ENCODE measurements around the gene RPAP3.

The RPAP3 gene

GRCh38 chr12:47751561-47751960, 45.7 kb upstream of the RPAP3 start:
- no peak for TF ChIP-seq CTCF (IDR thresholded peaks at IDR 0.05; ENCODE audit: low read depth, low read length)

GRCh38 chr12:47750916-47751470, 45.2 kb upstream of the RPAP3 start:
- TF ChIP-seq CTCF (IDR thresholded peaks at IDR 0.05; ENCODE audit: low read depth, low read length): no peak

More at GRCh38 chr12:47751561-47751960, 45.7 kb upstream of the RPAP3 start:
- no peak overlapping the region for H3K4me3 ChIP-seq (ENCODE audit: low read depth, low read length)

GRCh38 chr12:47750229-47750798, 44.5 kb upstream of the RPAP3 start:
- no peak overlapping the region for H3K4me3 ChIP-seq (ENCODE audit: low read depth, low read length)
- TF ChIP-seq CTCF (IDR thresholded peaks at IDR 0.05; ENCODE audit: low read depth, low read length): no peak

More at GRCh38 chr12:47750916-47751470, 45.2 kb upstream of the RPAP3 start:
- H3K4me3 ChIP-seq (ENCODE audit: low read depth, low read length): no peak overlapping the region

GRCh38 chr12:47748899-47749298, 43.1 kb upstream of the RPAP3 start:
- no peak for TF ChIP-seq CTCF (IDR thresholded peaks at IDR 0.05; ENCODE audit: low read depth, low read length)

GRCh38 chr12:47748507-47748828, 42.6 kb upstream of the RPAP3 start:
- no peak for TF ChIP-seq CTCF (IDR thresholded peaks at IDR 0.05; ENCODE audit: low read depth, low read length)

More at GRCh38 chr12:47748899-47749298, 43.1 kb upstream of the RPAP3 start:
- no peak overlapping the region for H3K4me3 ChIP-seq (ENCODE audit: low read depth, low read length)

GRCh38 chr12:47747596-47748506, 42.0 kb upstream of the RPAP3 start:
- H3K4me3 ChIP-seq (ENCODE audit: low read depth, low read length): no peak overlapping the region
- TF ChIP-seq CTCF (IDR thresholded peaks at IDR 0.05; ENCODE audit: low read depth, low read length): no peak

More at GRCh38 chr12:47748507-47748828, 42.6 kb upstream of the RPAP3 start:
- H3K4me3 ChIP-seq (ENCODE audit: low read depth, low read length): no peak overlapping the region

GRCh38 chr12:47747126-47747525, 41.3 kb upstream of the RPAP3 start:
- no peak for TF ChIP-seq CTCF (IDR thresholded peaks at IDR 0.05; ENCODE audit: low read depth, low read length)
- H3K4me3 ChIP-seq (ENCODE audit: low read depth, low read length): no peak overlapping the region

Measured in WI38 (cell line).